Activated CD8-positive, alpha-beta T cell treated with anti-CD3 and anti-CD28 coated beads for 36 hours (primary cell): ENCODE data around the gene ARHGEF1. TPM values are rescaled to one million over a fixed set of nuclear protein-coding genes. Genes with fewer than 3 reads are reported as not detected.

Experiments
- ATAC-seq: fragments of 200-7000 bp; cut with Tn5 transposase; one replicate; pipeline ENCODE4 v1.10.0; 2021; ENCODE audit warnings: mild to moderate bottlenecking, moderate library complexity
- CTCF ChIA-PET: fragments of 350-600 bp; sonication (Branson Sonifier 250); formaldehyde crosslinking; loops from one replicate; lab custom pipeline; 2021; ENCODE audit warnings: antibody characterized with exemption; lab: Charles Lee
- POLR2A ChIA-PET: fragments of 350-600 bp; sonication (Branson Sonifier 250); formaldehyde crosslinking; loops from one replicate; lab custom pipeline; 2021; ENCODE audit warnings: antibody characterized with exemption; lab: Charles Lee
- DNase-seq: peaks from one replicate; pipeline ENCODE4 v3.0.0-alpha.2; 2020
- H3K27ac Mint-ChIP-seq: one replicate; pipeline ENCODE4 v1.8.0; 2021; ENCODE audit warnings: mild to moderate bottlenecking, mixed read lengths
- H3K27me3 Mint-ChIP-seq: one replicate; pipeline ENCODE4 v1.8.0; 2021; ENCODE audit warnings: mixed read lengths
- H3K36me3 Mint-ChIP-seq: one replicate; pipeline ENCODE4 v1.8.0; 2021; ENCODE audit warnings: low read depth, mixed read lengths
- H3K4me1 Mint-ChIP-seq: one replicate; pipeline ENCODE4 v1.8.0; 2021; ENCODE audit warnings: low read depth, mixed read lengths
- H3K4me3 Mint-ChIP-seq: one replicate; pipeline ENCODE4 v1.8.0; 2021; ENCODE audit warnings: mild to moderate bottlenecking, moderate library complexity, mixed read lengths
- H3K9me3 Mint-ChIP-seq: one replicate; pipeline ENCODE4 v1.8.0; 2021; ENCODE audit warnings: mixed read lengths
- intact Hi-C: fragments of 100-400 bp; cut with micrococcal nuclease; formaldehyde crosslinking; loops from one replicate; pipeline ENCODE4 v1.10.0; 2022
- total RNA-seq, 2 experiments: library from RNA; stranded (reverse); gene quantifications; one replicate each; pipeline ENCODE4 v1.2.3, GENCODE V29; 2021
- TF ChIP-seq, protein P1 (sequence below): fragments of 200-600 bp; IDR thresholded peaks from one replicate; pipeline ENCODE4 v1.8.0; 2022; ENCODE audit warnings: antibody characterized with exemption, mild to moderate bottlenecking

The ARHGEF1 gene
- total RNA-seq, 2 experiments from 2014 or later = 307 to 308 TPM

DNA sequence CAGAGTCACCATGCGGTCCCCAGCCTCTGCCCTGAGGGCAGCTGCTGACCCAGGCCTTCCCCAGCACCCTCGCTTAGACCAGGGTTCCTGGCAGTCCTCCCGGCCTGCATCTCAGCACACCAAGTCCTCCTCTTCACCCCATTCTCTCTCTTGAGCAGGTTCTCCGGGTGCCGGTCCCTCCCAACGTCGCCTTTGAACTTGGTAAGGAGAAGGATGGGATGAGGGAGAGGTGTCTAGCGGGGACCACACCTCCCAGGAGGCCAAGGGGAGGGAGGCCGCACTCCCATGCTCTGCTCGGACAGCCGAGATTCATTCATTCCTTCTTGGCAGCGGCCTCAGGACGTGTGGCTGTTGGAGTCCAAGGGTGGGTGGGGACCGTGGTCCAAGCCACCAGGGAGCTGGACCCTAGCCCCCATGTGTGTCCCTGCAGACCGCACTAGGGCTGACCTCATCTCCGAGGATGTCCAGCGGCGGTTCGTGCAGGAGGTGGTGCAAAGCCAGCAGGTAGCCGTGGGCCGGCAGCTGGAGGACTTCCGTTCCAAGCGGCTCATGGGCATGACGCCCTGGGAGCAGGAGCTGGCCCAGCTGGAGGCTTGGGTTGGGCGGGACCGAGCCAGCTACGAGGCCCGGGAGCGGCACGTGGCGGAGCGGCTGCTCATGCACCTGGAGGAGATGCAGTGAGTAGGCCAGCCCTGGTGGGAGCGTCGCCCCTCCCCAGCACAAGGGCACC is 9.4 kb downstream of the ARHGEF1 start:
- H3K4me1 Mint-ChIP-seq = peaks cover 72% of the 10 kb centered on the region
- H3K27me3 Mint-ChIP-seq = no peaks in the 10 kb centered on the region
- DNase-seq (no peak), ATAC-seq (no peak)
- no peaks in the 10 kb centered on the region for H3K9me3 Mint-ChIP-seq
- H3K4me3 Mint-ChIP-seq = no peak overlapping the region
- TF ChIP-seq, protein P1, sequence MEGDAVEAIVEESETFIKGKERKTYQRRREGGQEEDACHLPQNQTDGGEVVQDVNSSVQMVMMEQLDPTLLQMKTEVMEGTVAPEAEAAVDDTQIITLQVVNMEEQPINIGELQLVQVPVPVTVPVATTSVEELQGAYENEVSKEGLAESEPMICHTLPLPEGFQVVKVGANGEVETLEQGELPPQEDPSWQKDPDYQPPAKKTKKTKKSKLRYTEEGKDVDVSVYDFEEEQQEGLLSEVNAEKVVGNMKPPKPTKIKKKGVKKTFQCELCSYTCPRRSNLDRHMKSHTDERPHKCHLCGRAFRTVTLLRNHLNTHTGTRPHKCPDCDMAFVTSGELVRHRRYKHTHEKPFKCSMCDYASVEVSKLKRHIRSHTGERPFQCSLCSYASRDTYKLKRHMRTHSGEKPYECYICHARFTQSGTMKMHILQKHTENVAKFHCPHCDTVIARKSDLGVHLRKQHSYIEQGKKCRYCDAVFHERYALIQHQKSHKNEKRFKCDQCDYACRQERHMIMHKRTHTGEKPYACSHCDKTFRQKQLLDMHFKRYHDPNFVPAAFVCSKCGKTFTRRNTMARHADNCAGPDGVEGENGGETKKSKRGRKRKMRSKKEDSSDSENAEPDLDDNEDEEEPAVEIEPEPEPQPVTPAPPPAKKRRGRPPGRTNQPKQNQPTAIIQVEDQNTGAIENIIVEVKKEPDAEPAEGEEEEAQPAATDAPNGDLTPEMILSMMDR = no peak
- intact Hi-C loops = no loop called here
- CTCF ChIA-PET = interaction anchor here (1.0 to 2.5 kb wide), 3 partner anchors 14 to 53 kb away, joined by 3 to 8 read pairs (median 4); partner anchors contain the start of gene ERFL
- H3K27ac Mint-ChIP-seq = peak overlapping the region; percentile 73
- H3K36me3 Mint-ChIP-seq = peaks cover 53% of the 10 kb centered on the region
- POLR2A ChIA-PET = interaction anchor here (0.9 to 13.9 kb wide), 7 partner anchors 10 to 66 kb away, joined by 3 to 282 read pairs (median 8); partner anchors contain the start of genes CD79A, ERFL and RPS19

DNA sequence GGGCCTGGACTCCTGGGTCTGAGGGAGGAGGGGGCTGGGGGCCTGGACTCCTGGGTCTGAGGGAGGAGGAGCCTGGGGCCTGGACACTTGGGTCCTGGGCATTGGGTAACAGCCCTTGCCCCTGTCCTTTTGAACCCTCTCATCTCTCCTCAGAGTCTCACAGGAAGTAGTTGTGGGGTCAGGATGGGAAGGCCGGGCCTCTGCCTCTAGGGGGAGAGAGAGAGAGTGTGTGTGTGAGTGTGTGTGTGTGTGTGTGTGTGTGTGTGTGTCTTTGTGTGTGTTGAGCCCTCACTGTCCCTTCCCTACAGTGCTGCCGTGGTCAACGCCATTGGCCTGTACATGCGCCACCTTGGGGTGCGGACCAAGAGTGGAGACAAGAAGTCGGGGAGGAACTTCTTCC is 10.9 kb downstream of the ARHGEF1 start:
- intact Hi-C loops = no loop called here
- H3K27me3 Mint-ChIP-seq = no peaks in the 10 kb centered on the region
- H3K27ac Mint-ChIP-seq = peak overlapping the region; percentile 68
- peak; percentile 61 for DNase-seq
- TF ChIP-seq, protein P1 = no peak
- peak; percentile 60 for ATAC-seq
- no peak overlapping the region for H3K4me3 Mint-ChIP-seq
- no peaks in the 10 kb centered on the region for H3K9me3 Mint-ChIP-seq
- H3K36me3 Mint-ChIP-seq = peaks cover 55% of the 10 kb centered on the region
- ChIA-PET CTCF (interaction anchor here (1.1 kb wide), 1 partner anchor 9 kb away, joined by 3 read pairs; no protein-coding TSS in a partner anchor), POLR2A (interaction anchor here (1.0 kb wide), 1 partner anchor 28 kb away, joined by 3 read pairs; no protein-coding TSS in a partner anchor)
- peaks cover 76% of the 10 kb centered on the region for H3K4me1 Mint-ChIP-seq

DNA sequence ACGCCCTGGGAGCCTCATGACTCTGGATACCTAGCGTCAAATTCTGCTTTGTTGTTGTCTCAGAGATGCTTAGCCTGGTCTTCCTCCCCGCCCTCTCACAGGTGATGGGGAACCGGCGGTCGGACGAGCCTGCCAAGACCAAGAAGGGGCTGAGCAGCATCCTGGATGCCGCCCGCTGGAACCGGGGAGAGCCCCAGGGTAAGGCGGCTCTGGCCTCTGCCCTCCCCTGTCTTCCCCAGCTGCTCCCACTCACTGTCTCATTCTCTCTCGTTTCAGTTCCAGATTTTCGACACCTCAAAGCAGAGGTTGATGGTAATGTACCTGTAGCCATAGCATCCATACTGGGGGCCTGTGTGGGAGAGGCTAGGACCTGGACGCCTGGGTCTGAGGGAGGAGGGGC is 11.4 kb downstream of the ARHGEF1 start:
- H3K4me3 Mint-ChIP-seq = no peak overlapping the region
- no peaks in the 10 kb centered on the region for H3K27me3 Mint-ChIP-seq
- ChIA-PET POLR2A (interaction anchor here (1.0 to 2.0 kb wide), 3 partner anchors 28 to 43 kb away, joined by 3 to 8 read pairs (median 3); partner anchors contain the start of gene RPS19), CTCF (interaction anchor here (1.1 to 2.2 kb wide), 2 partner anchors 8 kb away, joined by 3 to 9 read pairs; no protein-coding TSS in a partner anchor)
- intact Hi-C loops = no loop called here
- no peaks in the 10 kb centered on the region for H3K9me3 Mint-ChIP-seq
- H3K4me1 Mint-ChIP-seq = peaks cover 75% of the 10 kb centered on the region
- TF ChIP-seq, protein P1 = no peak
- no peak for DNase-seq
- H3K27ac Mint-ChIP-seq = peak overlapping the region; percentile 68
- ATAC-seq = no peak
- H3K36me3 Mint-ChIP-seq = peaks cover 55% of the 10 kb centered on the region

DNA sequence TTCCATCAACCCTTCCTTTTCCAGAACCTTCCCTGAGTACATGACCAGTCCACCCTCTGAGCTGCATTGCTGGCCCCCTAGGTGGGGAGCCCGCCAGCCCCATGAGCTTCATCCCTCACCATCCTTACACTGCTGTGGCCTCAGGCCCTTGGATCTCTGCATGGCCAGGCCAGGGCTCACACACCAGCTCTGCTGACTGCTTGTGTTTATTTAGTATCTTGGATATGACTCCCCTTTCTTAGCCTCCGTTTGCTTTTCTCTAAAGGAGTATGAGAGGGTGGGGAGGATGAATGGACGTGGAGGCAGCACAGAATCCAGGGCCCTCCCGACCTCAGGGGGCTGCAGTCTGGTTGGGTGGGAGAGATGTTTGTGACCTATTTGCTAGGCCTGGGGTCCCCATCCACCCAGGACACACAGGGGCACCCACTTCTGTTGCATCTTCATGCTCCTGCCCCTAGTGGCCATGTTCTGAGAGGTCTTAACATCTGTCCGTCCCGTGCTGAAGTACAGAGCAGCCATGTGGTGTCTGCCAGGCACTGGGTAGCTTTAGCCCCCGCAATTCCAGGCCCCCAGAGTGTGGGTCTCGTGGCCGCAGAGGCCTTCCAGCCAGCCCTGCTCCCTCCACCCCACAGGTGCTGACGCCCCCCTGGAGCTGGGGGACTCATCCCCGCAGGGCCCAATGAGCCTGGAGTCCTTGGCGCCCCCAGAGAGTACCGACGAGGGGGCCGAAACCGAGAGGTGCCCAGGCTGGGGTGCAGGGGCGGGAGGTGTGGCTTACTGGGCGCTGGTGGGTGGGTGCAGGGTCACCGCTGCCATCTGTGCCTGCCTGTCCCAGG is 13.0 kb downstream of the ARHGEF1 start:
- intact Hi-C loops = no loop called here
- peak; percentile 67 for DNase-seq
- peaks cover 54% of the 10 kb centered on the region for H3K36me3 Mint-ChIP-seq
- H3K27ac Mint-ChIP-seq = peak overlapping the region; percentile 84
- peaks cover 69% of the 10 kb centered on the region for H3K4me1 Mint-ChIP-seq
- ChIA-PET CTCF (interaction anchor here (0.8 to 2.2 kb wide), 12 partner anchors 10 to 62 kb away, joined by 3 to 9 read pairs (median 4); partner anchors contain the start of gene ERFL), POLR2A (interaction anchor here (1.1 to 2.0 kb wide), 10 partner anchors 9 to 41 kb away, joined by 3 to 8 read pairs (median 4); partner anchors contain the start of genes ERFL and RPS19)
- TF ChIP-seq, protein P1 = peak; percentile 76
- peak overlapping the region; percentile 3 for H3K4me3 Mint-ChIP-seq
- H3K9me3 Mint-ChIP-seq = no peaks in the 10 kb centered on the region
- H3K27me3 Mint-ChIP-seq = no peaks in the 10 kb centered on the region
- peak; percentile 73 for ATAC-seq
